C4-2B (cell line): Measurements from ENCODE around the gene PIGT.

Experiments
- CTCF ChIP-seq: fragments of 450-650 bp; conservative IDR thresholded peaks from 2 replicates; pipeline ENCODE4 v1.5.1; 2017; ENCODE audit warnings: mild to moderate bottlenecking
- ZFX ChIP-seq: fragments of 450-650 bp; IDR thresholded peaks from 2 replicates; pipeline ENCODE4 v1.6.1; 2017

GRCh38 chr20:45372646-45373352, 43.1 kb upstream of the PIGT start:
- TF ChIP-seq CTCF = no peak
- no peak for TF ChIP-seq ZFX
